NCI-H2196 treated with DMSO at 0.1 percent for 48 hours (cell line): ENCODE results near the gene LRRC8B.

Experiments
- DNase-seq: peaks from one replicate; lab custom pipeline; 2025; ENCODE audit not compliant: unreplicated experiment; lab: John Stamatoyannopoulos, UW

LRRC8B gene

DNA sequence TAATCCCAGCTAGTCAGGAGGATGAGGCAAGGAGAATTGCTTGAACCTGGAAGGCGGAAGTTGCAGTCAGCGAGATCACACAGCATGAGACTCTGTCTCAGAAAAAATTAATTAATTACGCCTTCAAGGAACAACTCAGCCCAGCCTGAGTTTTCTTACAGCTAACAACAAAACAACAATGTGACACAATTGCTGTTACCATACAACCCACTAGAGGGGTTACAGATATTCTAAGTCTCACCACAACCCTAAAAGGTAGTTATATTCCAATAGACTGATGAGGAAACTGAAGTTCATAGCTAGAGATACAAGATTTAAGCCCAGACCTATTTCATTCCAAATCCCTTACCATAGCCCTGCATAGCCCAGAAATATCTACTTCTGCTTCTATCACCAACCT, 105.4 kb downstream of the LRRC8B start:
- no peak for DNase-seq

DNA sequence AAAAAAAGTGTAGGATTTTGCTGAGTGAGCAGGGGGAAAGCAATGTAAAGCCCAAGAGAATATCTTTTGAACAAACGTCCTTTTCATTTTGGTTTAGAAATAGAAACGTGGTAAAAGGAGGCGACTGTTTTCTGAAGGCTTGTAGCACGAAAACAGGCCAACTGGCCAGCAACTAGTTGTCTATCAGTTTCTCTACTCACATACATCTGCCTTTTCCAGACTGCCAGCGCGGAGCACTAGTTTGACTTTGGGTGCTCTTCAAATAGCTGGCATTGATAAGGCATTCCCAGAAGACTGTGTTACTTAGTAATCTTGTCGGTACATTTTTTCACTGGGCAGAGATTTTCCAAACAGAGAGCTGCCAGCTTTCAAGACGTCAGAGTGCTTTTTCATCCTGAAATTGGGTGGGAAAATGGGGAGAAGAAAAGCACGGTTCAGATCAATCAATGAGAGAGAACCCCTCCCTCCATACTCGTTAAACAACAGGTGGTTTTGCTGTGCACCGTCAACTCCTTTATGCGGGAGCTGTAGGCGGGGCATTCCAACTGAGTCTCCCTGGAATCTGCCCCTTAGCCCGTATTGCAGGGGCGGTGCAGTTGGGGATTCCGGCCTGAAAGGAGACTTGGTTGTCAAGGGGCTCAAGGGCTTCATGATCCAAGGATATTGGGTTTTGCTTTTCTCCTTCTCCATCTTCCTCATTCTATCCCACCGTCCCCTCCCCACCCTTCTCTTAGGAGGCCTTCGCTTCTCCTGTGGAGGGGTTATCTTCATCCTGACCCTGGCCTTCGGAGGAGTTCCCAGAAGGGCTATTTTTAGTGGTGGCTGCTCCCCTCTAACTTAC, 107.4 kb downstream of the LRRC8B start:
- no peak for DNase-seq

DNA sequence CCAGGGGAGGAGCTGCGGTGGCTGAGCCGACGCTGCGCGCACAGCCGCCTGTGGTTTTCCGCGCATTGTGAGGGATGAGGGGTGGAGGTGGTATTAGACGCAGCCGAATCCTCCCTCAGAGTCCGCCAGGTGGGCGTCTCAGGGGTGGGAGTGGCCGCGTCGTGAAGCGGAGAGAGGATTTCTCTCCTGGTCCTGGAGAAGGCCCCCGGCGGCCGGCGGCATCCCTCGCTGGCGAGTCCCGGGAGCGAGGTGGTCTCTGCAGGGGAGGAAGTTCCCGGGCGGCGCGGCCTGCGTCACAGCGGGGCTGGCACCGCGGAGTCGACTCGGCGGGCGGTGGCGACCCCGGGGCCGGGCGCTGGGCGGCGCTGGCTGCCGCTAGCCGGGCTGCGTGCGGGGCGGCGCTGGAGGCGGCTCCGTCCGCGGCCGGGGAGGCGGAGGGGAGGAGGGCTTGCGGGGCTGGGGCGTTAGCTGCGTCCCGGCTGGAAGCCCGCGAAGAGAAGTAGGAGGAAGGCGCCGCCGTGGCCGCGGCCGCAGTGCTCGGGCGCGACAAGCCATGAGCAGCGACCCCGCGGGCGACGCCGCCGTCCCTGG, 108.1 kb downstream of the LRRC8B start, which contains the start of gene LRRC8C:
Gene LRRC8C (plus strand): TSS at position 464 of the 591 bp plus-strand sequence. CDS start 53,354 bp downstream, outside the sequence.
- DNase-seq = peak; percentile 52

DNA sequence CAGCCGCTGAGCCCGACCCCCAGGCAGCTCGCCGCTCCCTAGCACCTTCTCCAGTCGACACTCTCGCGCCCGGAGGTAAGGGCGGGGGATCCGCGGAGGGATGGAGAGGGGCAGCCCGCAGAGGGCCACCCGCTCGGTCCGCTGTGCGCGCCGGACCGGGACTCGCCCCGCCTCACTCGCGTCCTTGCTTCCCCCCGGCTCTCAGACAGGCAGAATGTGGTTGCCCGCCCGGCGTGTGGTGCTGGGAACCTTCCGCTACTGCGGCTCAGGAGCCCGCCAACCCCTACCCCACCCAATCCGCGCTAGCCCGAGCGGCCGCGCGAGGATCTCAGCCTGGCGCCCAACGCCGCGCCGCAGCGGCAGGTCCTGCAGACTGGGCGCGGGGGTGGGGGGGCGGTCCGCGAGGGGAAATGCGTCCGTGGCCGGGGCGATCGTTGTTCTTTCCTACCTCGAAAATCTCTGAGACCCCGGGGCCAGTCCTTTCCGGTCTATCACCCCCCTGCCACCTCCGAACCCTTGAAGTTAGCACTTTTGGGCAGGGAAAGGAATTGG, 108.7 kb downstream of the LRRC8B start:
- DNase-seq = no peak

DNA sequence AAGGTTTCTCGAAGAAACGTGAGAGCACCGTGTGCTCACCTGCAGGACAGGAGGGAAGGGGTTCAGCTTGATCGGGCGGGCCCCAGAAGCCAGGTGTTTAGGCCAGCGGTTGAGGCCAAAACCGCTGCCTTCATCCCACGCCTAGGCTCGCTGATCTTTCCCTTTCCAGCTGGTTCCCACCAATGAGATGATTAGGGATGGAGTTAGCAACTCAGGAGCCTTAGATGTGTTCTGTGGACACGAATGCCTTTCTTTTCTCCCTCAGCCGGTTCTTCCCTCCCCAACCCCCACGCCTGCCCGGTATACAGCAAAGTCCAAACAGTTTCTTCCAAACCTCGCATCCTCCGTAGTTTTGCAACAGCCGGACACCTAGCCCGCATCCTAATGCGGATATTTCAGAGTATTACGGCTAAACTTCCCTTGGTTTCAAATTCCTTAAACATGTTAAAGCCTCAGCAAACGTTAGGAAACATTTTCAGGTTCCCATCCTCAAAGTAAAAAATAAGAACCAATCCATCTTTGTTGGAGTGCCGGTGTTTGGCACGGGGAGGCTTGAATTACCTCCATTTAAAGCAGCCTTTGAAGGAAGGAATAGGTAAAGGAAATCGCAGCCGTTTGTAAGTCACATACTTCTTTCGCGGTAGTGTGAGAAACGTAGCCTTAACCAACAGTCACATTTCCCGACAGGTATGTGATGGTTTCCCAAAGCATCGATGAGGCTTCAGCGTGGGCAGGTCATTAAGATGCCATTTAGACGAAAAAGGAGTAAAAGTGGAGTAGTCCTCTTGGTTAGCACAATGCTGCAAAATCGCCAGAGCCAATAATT, 109.4 kb downstream of the LRRC8B start:
- no peak for DNase-seq

DNA sequence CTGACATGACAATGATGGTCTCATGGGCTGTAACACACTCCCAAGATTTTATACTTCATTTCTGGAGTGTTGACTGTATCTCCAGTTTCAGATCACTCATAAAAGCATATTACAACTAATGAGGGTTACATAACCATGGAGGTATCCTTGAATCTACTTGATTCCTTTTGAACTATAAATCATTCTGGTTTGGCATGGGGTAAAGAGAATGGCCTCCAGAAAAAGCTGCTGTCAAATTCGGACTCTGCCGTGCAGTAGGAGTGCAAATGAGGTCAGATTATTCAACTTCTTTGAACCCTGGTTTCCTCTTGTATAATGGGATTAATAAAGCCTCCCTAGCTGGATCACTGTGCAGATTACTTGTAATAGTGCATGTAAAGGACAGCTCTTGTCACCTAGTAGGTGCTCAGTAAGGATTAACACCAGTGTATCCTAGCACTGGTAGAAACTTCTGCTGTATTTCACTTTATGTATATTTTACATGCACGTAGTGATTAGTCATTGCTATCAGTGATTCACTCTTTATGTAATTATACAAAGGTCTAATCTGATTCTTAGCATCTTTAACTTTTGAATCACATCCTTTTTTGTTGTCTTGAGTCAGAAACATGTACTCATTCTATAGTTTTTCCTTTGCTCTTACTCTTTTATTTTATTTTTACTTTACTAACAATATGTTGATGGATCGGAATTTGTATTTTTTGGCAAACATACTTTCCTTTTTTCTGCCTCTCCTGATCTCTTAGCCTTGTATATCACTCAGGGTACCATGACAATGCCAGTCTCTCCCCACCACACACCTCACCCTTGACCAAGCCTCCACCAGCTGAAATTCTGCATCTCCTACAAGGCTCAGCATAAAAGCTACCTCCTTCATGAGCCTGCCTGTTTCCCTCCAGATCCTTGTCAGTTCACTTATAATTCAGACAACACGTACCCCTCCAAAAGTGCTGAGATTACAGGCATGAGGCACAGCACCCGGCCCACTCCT, 111.5 kb downstream of the LRRC8B start:
- no peak for DNase-seq

DNA sequence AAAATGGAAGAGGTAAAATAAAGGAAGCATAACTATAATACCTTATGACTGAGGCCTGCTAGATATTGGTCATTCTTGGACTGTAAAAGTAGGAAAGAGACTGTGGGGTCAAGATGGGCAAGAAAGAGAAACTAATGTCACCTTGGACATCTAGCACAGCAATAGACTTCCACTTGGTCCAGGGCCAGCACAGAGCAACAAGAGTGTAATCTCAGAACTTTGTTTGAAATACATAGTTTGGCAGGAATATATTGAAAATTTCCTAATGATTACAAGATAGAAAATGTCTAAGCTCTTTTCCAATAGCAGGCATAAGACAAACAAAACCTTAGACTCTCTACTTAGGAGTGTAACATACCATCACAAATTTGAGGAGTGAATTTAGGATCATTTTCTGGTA, 112.9 kb downstream of the LRRC8B start:
- DNase-seq = no peak

DNA sequence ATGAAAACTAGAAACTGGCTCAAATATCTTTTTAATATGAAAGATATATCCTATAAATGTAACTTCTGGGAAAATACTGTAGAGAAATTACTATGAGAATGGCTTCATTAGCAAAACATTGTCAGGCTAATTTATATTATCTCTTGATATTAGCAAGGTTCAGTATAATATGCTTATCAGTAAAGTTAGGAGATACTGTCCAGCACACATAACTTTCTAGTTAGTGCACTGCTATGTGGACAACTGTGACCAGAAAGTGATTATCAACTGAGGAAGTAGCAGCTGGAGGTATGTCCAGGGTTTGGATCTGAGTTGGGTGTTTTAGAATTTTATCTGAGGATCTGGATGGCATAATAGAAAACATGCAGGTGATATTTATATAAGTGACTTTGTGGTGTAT, 115.8 kb downstream of the LRRC8B start:
- no peak for DNase-seq

DNA sequence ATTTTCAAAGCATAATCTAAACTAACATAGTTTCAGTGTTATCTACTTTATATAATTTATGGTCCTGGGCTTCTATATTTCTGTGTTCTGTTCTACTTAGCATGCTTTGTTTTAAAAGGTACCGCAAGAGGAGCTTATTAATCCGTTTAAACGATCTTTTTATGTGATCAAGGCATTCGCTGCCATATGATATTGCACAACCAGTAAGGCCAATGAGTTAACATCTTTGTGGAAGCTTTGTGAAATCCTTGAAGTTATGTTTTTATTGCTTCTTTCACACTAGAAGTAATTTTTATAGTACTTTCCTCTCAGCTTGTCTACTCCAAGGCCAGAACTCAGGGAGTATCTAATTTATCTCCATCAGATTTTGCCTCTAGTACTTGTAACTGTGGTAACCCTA, 117.2 kb downstream of the LRRC8B start:
- no peak for DNase-seq

DNA sequence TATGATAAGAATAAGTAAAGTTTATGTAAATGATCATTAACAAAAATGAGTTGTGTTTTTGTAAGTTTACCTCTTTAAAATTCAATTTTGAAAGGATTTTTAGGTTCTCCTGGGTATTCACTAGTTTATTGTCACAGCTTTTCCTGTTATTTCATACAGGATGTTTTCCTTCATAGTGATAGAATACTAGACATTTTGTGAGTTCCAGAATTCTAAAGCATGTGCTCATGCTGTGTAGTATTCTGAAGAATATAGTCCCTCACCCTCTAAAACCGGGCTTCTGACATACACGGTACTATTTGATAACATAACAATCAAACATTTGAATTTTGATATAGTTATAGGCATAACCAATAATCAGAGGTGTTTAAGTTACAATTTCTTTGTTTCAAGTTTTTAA, 118.9 kb downstream of the LRRC8B start:
- DNase-seq = no peak

DNA sequence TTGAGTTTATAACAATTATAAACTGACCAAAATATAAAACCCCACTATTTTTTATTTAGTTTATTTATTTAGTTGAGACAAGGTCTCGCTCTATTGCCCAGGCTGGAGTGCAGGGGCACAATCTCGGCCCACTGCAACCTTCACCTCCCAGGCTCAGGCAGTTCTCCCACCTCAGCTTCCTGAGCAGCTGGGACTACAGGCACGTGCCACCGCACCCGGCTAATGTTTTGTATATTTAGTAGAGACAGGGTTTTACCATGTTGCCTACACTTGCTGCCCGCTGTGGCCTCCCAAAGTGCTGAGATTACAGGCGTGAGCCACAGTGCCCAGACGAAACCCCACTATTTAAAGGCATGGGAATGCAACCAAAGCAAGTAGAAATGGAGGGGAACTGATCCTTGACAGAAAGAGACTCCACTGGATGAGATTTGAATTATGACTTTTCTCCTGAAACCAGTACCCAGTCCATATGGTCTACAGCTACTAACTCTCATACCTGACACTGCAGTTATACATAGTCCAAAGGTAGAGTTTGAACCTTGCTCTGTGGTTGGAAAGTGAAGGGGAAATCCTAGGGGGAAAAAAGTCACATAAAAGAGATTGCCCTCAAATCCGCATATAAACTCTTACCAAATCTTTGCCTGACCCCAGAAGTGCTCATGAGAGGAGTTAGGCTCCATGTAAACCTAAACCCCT, 119.6 kb downstream of the LRRC8B start:
- DNase-seq = no peak

DNA sequence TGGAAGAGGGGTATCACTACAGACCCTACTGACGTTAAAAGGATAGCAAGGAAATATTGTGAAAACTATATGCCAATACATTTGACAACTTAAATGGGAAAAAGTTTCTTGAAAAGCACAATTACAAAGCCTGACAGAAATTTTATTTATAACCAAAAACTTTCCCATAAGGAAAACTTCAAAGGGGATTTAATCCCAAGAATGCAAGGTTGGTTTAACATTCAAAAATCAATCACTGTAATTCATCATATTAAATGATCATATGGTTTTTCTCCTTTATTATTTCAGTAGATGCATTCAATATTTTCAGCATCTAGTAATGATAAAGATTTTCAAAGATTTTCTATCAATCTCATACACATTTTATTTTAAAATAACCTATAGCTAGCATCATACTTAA, 121.6 kb downstream of the LRRC8B start:
- DNase-seq = no peak
